ENCODE measurements around the gene SYCE3.

SYCE3 gene

GRCh38 chr22:50531962-50532674 lies 30.6 kb downstream of the SYCE3 start:
- Histone ChIP-seq H3K9ac (ENCODE audit: low read depth, low read length, poor library complexity, severe bottlenecking) (no peak overlapping the region), H3F3A (ENCODE audit: low read depth) (no peaks in the 10 kb centered on the region)

GRCh38 chr22:50531546-50531961 lies 31.2 kb downstream of the SYCE3 start:
- Histone ChIP-seq H3K27me3 (ENCODE audit: insufficient read depth, low read length, poor library complexity, severe bottlenecking) (no peaks in the 10 kb centered on the region), H3K9ac (ENCODE audit: low read depth, low read length, poor library complexity, severe bottlenecking) (no peak overlapping the region), H2AFZ (ENCODE audit: low read length) (no peak overlapping the region), H3K4me2 (ENCODE audit: low read depth, low read length, poor library complexity, severe bottlenecking) (no peak overlapping the region), H3K79me2 (ENCODE audit: insufficient read depth, low read length) (no peaks in the 10 kb centered on the region), H3K4me3 (ENCODE audit: low read length, poor library complexity, severe bottlenecking) (no peak overlapping the region), H3K4me1 (ENCODE audit: insufficient read depth, low read length, poor library complexity, severe bottlenecking) (peaks cover 13% of the 10 kb centered on the region), H3K9me2 (replicated peaks; ENCODE audit: low read depth, low read length) (no peaks in the 10 kb centered on the region), H3K9me3 (ENCODE audit: insufficient read depth, low read depth, low read length) (no peaks in the 10 kb centered on the region), H3F3A (ENCODE audit: low read depth) (no peaks in the 10 kb centered on the region), H3K36me3 (ENCODE audit: insufficient read depth, low read length) (no peaks in the 10 kb centered on the region), H4K20me1 (ENCODE audit: insufficient read depth, low read length, poor library complexity, severe bottlenecking) (peaks cover 6% of the 10 kb centered on the region)
- no peak for TF ChIP-seq CTCF (conservative IDR thresholded peaks at IDR 0.05; ENCODE audit: low read length)
- no peak for TF ChIP-seq EZH2phosphoT487 (IDR thresholded peaks at IDR 0.05; ENCODE audit: borderline replicate concordance)

More at GRCh38 chr22:50531962-50532674, 30.6 kb downstream of the SYCE3 start:
- Histone ChIP-seq H3K4me1 (ENCODE audit: insufficient read depth, low read length, poor library complexity, severe bottlenecking) (peaks cover 8% of the 10 kb centered on the region), H3K9me2 (replicated peaks; ENCODE audit: low read depth, low read length) (no peaks in the 10 kb centered on the region), H3K79me2 (ENCODE audit: insufficient read depth, low read length) (no peaks in the 10 kb centered on the region), H3K36me3 (ENCODE audit: insufficient read depth, low read length) (no peaks in the 10 kb centered on the region), H2AFZ (ENCODE audit: low read length) (no peak overlapping the region), H3K4me2 (ENCODE audit: low read depth, low read length, poor library complexity, severe bottlenecking) (no peak overlapping the region), H3K4me3 (ENCODE audit: low read length, poor library complexity, severe bottlenecking) (no peak overlapping the region), H3K9me3 (ENCODE audit: insufficient read depth, low read depth, low read length) (no peaks in the 10 kb centered on the region), H4K20me1 (ENCODE audit: insufficient read depth, low read length, poor library complexity, severe bottlenecking) (peaks cover 5% of the 10 kb centered on the region), H3K27me3 (ENCODE audit: insufficient read depth, low read length, poor library complexity, severe bottlenecking) (no peaks in the 10 kb centered on the region)
- TF ChIP-seq EZH2phosphoT487 (IDR thresholded peaks at IDR 0.05; ENCODE audit: borderline replicate concordance) (no peak), CTCF (conservative IDR thresholded peaks at IDR 0.05; ENCODE audit: low read length) (no peak)

GRCh38 chr22:50530877-50531545 lies 31.7 kb downstream of the SYCE3 start:
- Histone ChIP-seq H3K9ac (ENCODE audit: low read depth, low read length, poor library complexity, severe bottlenecking) (no peak overlapping the region), H3K36me3 (ENCODE audit: insufficient read depth, low read length) (no peaks in the 10 kb centered on the region), H3K4me3 (ENCODE audit: low read length, poor library complexity, severe bottlenecking) (no peak overlapping the region), H3K4me1 (ENCODE audit: insufficient read depth, low read length, poor library complexity, severe bottlenecking) (peaks cover 18% of the 10 kb centered on the region), H3K9me3 (ENCODE audit: insufficient read depth, low read depth, low read length) (no peaks in the 10 kb centered on the region), H2AFZ (ENCODE audit: low read length) (no peak overlapping the region), H3K79me2 (ENCODE audit: insufficient read depth, low read length) (no peaks in the 10 kb centered on the region), H3K9me2 (replicated peaks; ENCODE audit: low read depth, low read length) (no peaks in the 10 kb centered on the region), H4K20me1 (ENCODE audit: insufficient read depth, low read length, poor library complexity, severe bottlenecking) (peaks cover 6% of the 10 kb centered on the region), H3K4me2 (ENCODE audit: low read depth, low read length, poor library complexity, severe bottlenecking) (no peak overlapping the region), H3F3A (ENCODE audit: low read depth) (no peaks in the 10 kb centered on the region), H3K27me3 (ENCODE audit: insufficient read depth, low read length, poor library complexity, severe bottlenecking) (no peaks in the 10 kb centered on the region)
- TF ChIP-seq CTCF (conservative IDR thresholded peaks at IDR 0.05; ENCODE audit: low read length): no peak
- no peak for TF ChIP-seq EZH2phosphoT487 (IDR thresholded peaks at IDR 0.05; ENCODE audit: borderline replicate concordance)

Data from Loucy (cell line).